HG03159 (cell line): ENCODE measurements around the gene TRPC1.
A peak's percentile ranks its signal among the peaks of the same experiment; 100 is the strongest.

Source experiments
- ATAC-seq: cut with Tn5 transposase; IDR thresholded peaks from one replicate; pipeline ENCODE4 v1.9.1; 2021; ENCODE audit warnings: mild to moderate bottlenecking, moderate library complexity; ENCODE audit not compliant: unreplicated experiment

Gene TRPC1

GRCh38 chr3:142828703-142829305 lies 105.0 kb downstream of the TRPC1 start:
- peak; percentile 99 for ATAC-seq

- no peak for ATAC-seq
These were observed 113.7 kb downstream of the TRPC1 start for GRCh38 chr3:142837526-142837925.

GRCh38 chr3:142839831-142840230 lies 116.0 kb downstream of the TRPC1 start:
- ATAC-seq = no peak

GRCh38 chr3:142844339-142844977 lies 120.6 kb downstream of the TRPC1 start:
- ATAC-seq = peak; percentile 72

- no peak for ATAC-seq
These were observed 123.1 kb downstream of the TRPC1 start for GRCh38 chr3:142846779-142847577.

- ATAC-seq = no peak
These were observed 125.3 kb downstream of the TRPC1 start for GRCh38 chr3:142849148-142849547.

- no peak for ATAC-seq
These were observed 126.7 kb downstream of the TRPC1 start for GRCh38 chr3:142850395-142851023.

- no peak for ATAC-seq
These were observed 128.2 kb downstream of the TRPC1 start for GRCh38 chr3:142852009-142852408.

- no peak for ATAC-seq
These were observed 129.7 kb downstream of the TRPC1 start for GRCh38 chr3:142853270-142854168.

GRCh38 chr3:142857056-142857455 lies 133.2 kb downstream of the TRPC1 start:
- ATAC-seq = no peak
